Mucosa of gallbladder (tissue), 1 donor: Measurements from ENCODE around the gene MEF2C. TPM values are rescaled to one million over a fixed set of nuclear protein-coding genes. Genes with fewer than 3 reads are reported as not detected.

ENCODE experiments used
- DNase-seq: peaks from one replicate; pipeline ENCODE4 v3.0.0-alpha.2; 2020; ENCODE audit warnings: low spot score
- total RNA-seq: library from RNA; stranded (reverse); gene quantifications from one replicate; pipeline ENCODE4 v1.2.1, GENCODE V29; 2021
- donor health status: DM: no; HTN: no; CAD: no.

The MEF2C gene
- total RNA-seq, 1 donor from 2014 or later, result 56.9 TPM

DNA sequence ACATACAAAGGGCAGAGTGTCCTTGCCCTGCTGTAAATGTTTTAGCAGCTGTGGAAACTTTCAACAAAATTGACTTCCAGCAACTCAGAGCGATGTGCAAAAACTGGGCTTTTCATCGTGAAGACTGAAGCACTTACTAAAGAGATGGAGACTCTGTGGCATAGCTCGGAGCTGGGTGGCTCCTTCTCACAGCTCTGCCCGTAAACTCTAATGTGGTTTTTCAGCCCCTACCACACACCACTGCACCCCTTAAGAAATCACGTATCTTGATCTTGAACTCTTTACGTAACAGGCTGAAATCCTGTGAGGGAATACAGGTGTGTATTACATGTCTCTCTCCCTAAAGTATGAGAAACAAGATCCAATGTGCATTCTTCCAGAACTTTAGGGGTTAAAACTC lies 124.4 kb downstream of the MEF2C start:
- no peak for DNase-seq

GRCh38 chr5:88758184-88758583 lies 124.8 kb downstream of the MEF2C start:
- no peak for DNase-seq

DNA sequence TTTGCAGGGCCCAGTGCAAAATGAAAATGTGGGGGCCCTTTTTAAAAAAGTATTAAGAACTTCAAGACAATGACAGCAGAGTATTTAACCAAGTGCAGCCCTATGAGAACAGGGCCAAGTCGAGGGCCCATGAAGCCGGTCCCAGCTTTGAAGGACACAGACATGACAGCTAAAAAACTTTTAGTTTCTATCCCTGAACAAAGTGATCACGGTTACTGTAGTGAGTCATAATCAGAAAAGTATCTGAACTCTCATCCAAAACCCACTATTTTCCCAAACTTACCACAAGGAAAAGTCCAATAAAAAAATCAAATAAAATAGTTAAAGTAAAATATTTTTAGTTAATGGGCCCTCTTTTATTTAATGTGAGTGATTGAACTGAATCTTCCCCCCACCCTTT lies 126.0 kb downstream of the MEF2C start:
- DNase-seq, result no peak

- DNase-seq, result no peak
These were observed 134.3 kb downstream of the MEF2C start for GRCh38 chr5:88748666-88749065.

DNA sequence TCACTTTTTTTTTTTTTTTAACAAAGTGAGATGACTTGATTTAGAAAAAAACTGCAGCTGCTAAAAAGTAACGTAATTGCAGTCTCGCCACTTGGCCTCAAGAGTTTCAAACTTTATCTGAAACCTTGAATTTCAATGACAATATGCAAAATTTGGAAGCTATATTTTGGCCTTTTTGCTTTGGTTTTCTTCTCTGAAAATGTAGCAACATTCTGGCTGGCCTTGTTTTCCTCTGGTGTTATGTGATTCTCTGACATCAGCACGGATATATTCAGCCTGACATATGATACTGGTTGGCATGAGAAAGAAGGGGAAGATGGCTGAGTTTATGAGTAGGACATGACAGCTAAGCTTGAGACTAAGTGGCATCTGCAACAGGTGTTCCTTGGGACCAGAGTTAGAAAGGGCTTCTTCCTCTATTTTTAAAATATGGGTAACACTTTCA lies 136.5 kb downstream of the MEF2C start:
- no peak for DNase-seq

DNA sequence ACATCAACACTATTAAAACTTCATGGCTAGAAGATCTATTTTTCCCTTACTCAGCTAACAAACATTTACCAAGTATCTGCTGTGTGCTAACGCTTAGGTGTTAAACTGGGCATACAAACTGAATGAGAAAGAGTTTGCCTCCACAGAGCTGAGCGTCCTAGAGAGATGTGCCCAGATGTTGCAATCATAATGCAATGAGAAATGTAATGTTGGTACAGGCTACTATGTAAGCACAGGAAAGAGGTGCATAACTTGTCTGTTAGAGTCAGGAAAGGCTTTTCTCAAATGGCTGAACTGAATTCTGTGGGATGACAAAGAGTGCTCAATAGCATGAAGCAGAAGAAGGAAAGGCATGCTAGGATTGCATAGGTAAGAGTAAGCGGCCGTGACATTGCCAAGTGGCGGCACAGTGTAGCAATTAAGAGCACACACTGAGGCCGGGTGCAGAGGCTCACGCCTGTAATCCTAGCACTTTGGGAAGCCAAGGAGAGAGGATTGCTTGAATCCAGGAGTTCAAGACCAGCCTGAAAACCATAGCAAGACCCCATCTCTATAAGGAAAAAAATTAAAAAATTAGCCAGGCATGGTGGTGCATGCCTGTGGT lies 137.8 kb downstream of the MEF2C start:
- DNase-seq, result no peak

GRCh38 chr5:88743231-88743834 lies 139.7 kb downstream of the MEF2C start:
- DNase-seq, result peak; percentile 23

- DNase-seq, result no peak
These were observed 141.0 kb downstream of the MEF2C start for GRCh38 chr5:88741964-88742363.

GRCh38 chr5:88740604-88741185 lies 142.3 kb downstream of the MEF2C start:
- DNase-seq, result no peak

- no peak for DNase-seq
These were observed 146.5 kb downstream of the MEF2C start for GRCh38 chr5:88736494-88736893.

DNA sequence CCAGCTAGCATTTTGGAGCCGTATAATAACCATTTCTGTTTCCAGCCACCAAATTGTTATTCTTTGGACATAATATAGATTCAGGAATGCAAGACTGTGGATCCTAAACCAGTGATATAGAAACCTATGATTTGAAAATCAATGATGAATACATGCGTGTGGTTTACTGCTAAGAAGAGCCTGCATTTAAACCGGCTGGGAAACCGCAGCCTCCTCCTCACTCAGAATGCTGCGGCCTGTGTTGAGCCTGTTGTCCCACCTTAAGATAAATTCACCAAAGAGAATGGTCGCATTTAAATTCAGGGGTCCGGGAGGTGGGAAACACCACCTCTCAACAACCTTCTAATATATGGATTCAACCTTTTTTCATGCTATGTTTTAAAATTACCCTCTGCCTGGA lies 148.0 kb downstream of the MEF2C start:
- no peak for DNase-seq

DNA sequence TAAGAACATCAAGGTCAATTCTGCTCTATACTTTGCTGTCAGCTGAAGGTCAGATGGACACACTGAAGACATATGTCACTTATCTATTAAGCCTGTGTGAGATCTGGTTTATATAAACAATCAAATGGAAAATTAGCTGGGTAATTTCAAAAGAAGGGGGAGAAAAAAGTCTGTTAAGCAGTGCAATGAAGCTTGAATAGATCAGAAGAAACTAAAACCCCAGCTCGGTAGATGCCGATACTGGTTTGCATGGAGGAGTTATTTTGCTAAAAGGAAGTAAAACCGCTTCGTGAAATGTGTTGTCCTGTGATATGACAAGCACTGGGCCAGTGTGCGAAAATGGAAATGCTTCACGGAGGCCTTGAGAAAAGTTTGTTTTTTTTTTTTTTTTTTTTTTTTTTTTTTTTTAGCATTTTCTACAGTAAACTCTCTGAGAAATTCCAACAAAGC lies 148.8 kb downstream of the MEF2C start:
- no peak for DNase-seq

GRCh38 chr5:88732862-88733261 lies 150.1 kb downstream of the MEF2C start:
- DNase-seq, result no peak

- DNase-seq, result no peak
These were observed 150.8 kb downstream of the MEF2C start for GRCh38 chr5:88732181-88732633.

DNA sequence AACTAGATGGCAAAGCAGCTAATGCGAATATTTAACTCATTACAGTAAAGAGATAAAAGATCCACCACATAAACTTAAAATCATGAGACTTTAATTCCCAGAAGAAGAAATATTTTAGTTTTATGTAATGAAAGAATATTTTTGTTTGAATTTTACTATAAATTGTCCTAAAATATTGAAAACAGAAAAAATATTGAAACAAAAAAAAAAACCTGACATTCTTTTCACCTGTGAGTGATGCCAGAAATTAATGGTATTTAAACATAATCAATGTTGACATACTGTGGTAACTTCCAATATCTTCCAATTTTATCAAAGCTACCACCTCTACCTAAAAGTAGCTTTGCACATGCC lies 153.2 kb downstream of the MEF2C start:
- DNase-seq, result no peak

DNA sequence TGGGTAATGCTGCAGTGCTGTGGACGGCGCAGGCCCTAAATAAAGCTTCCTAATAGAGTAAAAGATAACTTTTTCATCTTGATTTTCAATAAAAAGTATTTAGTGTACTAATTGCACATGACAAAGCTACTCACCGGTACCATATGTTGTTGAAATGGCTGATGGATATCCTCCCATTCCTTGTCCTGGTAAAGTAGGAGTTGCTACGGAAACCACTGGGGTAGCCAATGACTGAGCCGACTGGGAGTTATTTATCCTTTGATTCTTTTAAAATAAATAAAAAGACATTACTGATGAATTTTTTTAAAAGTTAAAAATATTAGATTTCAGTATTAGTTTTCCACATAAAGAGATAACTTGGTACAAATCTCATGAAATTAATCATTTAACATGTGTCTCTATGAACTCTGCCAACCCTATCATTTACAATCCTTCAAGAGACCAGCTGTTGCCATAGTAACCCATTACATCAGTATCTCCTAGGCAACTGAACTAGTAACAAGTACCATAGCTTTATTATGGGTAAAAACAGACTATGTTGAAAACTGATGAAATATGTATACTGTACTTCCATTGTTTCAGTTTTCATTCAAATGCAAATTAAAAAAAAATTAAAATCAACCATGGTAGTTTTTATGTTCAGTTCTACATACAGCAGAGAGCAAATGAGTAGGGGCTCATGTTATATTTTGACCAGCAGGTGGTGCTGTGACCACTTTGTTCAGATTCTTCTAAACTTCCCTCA lies 153.7 kb downstream of the MEF2C start:
- DNase-seq, result peak; percentile 78

DNA sequence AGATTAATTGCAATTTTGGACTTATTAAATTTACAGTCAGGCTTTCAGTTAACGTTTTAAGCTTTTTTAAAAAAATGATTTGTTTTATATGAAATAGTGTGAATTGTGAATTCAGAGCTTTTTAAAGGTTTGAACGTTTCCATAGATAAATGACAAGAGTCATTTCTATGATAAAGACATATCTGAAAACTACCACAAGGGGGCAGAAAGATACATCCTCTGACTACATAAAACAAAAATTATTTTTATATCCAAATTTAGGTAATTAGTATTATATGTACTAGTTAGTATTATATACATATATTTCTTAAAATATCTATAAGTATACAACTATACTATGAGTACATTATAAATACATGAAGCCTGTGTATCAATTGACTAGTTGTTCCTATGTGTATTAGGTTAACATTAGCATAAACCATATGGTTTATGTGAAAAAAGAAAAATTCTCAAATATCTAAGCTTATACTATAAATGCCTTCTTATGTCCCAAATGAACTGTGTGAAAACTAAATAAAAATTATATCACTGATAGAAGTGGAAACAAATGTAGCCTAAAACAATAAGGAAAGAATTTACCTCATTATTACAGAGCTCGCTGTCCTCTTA lies 155.2 kb downstream of the MEF2C start:
- DNase-seq, result no peak

- no peak for DNase-seq
These were observed 157.5 kb downstream of the MEF2C start for GRCh38 chr5:88725454-88725853.

DNA sequence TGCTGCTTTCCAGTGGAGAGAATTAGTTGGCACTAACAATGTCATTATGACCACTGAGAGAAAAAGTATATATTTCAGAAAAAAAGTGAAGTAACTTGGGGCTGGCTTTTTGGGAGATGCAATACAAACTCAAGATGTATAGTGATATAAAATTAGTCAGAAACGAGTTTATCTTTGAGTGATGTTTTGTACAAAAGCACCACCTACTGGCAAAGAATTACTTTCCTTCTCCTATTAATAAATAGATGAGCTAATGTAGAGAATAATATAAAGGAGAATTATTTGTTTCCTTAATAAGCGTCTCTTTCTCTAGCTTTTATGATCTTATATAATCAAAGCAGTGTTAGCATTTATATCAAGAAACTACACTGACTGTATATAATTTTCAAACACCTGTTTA lies 158.8 kb downstream of the MEF2C start:
- DNase-seq, result no peak

DNA sequence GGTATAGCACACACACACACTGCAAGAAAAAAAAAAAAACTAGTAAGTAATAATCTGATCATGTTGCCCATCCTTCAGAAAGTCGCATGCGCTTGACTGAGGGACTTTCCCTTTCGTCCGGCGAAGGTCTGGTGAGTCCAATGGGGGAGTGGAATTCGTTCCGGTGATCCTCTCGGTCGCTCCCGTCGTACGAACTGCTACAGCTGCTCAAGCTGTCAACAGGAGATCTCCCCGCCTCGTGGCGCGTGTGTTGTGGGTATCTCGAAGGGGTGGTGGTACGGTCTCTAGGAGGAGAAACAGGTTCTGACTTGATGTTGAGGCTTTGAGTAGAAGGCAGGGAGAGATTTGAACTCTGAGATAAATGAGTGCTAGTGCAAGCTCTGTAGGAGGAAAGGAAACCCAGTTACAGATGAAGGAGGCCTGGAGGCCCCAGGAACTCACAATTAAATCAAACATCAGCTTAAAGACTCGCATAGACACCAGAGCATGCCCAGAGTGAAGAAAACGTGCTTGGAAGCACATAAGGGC lies 160.4 kb downstream of the MEF2C start:
- no peak for DNase-seq

GRCh38 chr5:88719434-88719833 lies 163.6 kb downstream of the MEF2C start:
- no peak for DNase-seq

DNA sequence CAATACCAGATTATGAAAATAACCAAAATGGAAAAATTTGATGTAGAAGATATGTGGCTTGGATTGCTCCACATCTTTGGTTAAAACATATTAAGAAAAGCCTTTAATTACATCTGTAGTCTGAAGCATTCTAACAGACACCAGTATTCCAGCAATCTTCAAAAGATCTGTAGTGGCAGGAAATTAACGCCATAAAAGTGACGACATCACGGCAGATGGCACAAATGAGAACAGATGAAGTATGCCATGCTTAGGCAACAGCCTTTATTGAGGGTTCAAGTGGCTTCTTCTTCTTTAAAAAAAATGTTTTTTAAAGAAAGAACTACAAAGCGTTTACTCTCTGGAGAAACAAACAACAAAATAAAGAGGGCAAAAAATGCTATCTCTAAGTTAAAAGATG lies 164.2 kb downstream of the MEF2C start:
- DNase-seq, result no peak
